ENCODE measurements around the gene ZNF527. TPM values are rescaled to one million over a fixed set of nuclear protein-coding genes. Genes with fewer than 3 reads are reported as not detected.

The ZNF527 gene
- total RNA-seq, 1 donor from 2014 or later = 8.6 TPM

DNA sequence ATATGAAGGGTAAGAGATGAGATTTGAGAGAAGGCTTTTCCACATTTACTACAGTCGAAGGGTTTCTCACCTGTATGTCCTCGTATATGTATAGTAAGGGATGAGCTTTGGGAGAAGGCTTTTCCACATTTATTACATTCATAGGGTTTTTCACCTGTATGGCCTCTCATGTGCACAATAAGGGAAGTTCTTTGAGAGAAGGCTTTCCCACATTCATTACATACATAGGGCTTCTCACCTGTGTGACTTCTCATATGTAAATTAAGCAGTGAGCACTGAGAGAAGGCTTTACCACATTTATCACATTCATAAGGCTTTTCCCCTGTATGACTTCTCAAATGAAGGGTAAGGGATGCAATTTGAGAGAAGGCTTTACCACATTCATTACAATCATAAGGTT is 41.8 kb downstream of the ZNF527 start:
- H3K9me3 ChIP-seq (ENCODE audit: low read depth) = peaks cover 51% of the 10 kb centered on the region
- Mint-ChIP-seq H3K4me3 (no peak overlapping the region), H3K27ac (no peak overlapping the region), H3K9me3 (peaks cover 80% of the 10 kb centered on the region), H3K36me3 (peaks cover 38% of the 10 kb centered on the region), H3K27me3 (ENCODE audit: insufficient read depth, low read depth) (peaks cover 1% of the 10 kb centered on the region), H3K4me1 (no peaks in the 10 kb centered on the region)
- no peak overlapping the region for H3K27ac ChIP-seq
- H4K20me1 ChIP-seq (ENCODE audit: low read depth) = no peaks in the 10 kb centered on the region
- H3K4me1 ChIP-seq = no peaks in the 10 kb centered on the region
- H2AFZ ChIP-seq (replicated peaks) = no peak overlapping the region
- H3K4me2 ChIP-seq = no peak overlapping the region
- no peak for TF ChIP-seq EZH2 (IDR thresholded peaks at IDR 0.05)
- no peak for TF ChIP-seq EZH2phosphoT487 (IDR thresholded peaks at IDR 0.05)
- TF ChIP-seq, protein P1, sequence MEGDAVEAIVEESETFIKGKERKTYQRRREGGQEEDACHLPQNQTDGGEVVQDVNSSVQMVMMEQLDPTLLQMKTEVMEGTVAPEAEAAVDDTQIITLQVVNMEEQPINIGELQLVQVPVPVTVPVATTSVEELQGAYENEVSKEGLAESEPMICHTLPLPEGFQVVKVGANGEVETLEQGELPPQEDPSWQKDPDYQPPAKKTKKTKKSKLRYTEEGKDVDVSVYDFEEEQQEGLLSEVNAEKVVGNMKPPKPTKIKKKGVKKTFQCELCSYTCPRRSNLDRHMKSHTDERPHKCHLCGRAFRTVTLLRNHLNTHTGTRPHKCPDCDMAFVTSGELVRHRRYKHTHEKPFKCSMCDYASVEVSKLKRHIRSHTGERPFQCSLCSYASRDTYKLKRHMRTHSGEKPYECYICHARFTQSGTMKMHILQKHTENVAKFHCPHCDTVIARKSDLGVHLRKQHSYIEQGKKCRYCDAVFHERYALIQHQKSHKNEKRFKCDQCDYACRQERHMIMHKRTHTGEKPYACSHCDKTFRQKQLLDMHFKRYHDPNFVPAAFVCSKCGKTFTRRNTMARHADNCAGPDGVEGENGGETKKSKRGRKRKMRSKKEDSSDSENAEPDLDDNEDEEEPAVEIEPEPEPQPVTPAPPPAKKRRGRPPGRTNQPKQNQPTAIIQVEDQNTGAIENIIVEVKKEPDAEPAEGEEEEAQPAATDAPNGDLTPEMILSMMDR (IDR thresholded peaks at IDR 0.05) = no peak
- H3K36me3 ChIP-seq = peaks cover 18% of the 10 kb centered on the region
- H3K9ac ChIP-seq = no peak overlapping the region
- H3F3A ChIP-seq (ENCODE audit: low read depth) = peaks cover 5% of the 10 kb centered on the region
- no peak overlapping the region for H3K4me3 ChIP-seq
- no peaks in the 10 kb centered on the region for H3K79me2 ChIP-seq (ENCODE audit: low read depth)
- H3K27me3 ChIP-seq = no peaks in the 10 kb centered on the region
- DNase-seq (ENCODE audit: low spot score) = no peak

DNA sequence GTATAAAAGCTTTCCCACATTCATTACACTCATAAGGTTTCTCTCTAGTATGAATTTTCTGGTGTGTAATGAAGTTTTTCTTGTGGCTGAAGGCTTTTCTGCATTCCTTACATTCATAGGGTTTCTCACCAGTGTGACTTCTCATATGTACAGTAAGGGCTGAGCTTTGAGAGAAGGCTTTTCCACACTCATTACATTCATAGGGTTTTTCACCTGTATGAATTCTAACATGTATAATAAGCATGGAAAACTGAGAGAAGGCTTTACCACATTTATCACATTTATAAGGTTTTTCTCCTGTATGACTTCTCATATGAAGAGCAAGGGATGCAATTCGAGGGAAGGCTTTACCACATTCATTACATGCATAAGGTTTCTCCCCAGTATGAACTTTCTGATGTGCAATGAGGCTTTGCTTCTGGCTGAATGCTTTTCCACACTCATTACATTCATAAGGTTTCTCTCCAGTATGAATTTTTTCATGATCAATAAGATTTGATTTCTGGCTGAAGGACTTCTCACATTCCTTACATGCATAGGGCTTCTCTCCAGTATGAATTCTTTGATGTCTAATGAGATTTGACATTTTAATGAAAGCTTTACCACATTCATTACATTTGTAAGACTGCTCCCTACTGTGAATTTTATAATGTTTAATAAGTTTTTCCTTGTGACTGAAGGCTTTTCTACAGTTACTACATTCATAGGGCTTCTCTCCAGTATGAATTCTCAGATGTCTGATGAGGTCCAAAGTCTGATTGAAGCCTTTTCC is 42.6 kb downstream of the ZNF527 start:
- Histone ChIP-seq H3K4me3 (no peak overlapping the region), H3K4me2 (no peak overlapping the region), H3K36me3 (peaks cover 18% of the 10 kb centered on the region), H3K27ac (no peak overlapping the region), H4K20me1 (ENCODE audit: low read depth) (no peaks in the 10 kb centered on the region), H3K9ac (no peak overlapping the region), H2AFZ (replicated peaks) (no peak overlapping the region), H3K9me3 (ENCODE audit: low read depth) (peaks cover 57% of the 10 kb centered on the region), H3K79me2 (ENCODE audit: low read depth) (no peaks in the 10 kb centered on the region), H3F3A (ENCODE audit: low read depth) (peaks cover 5% of the 10 kb centered on the region), H3K4me1 (no peaks in the 10 kb centered on the region), H3K27me3 (no peaks in the 10 kb centered on the region)
- Mint-ChIP-seq H3K36me3 (peaks cover 43% of the 10 kb centered on the region), H3K27ac (no peak overlapping the region), H3K27me3 (ENCODE audit: insufficient read depth, low read depth) (peaks cover 2% of the 10 kb centered on the region), H3K4me3 (no peak overlapping the region), H3K9me3 (peaks cover 79% of the 10 kb centered on the region), H3K4me1 (no peaks in the 10 kb centered on the region)
- no peak for DNase-seq (ENCODE audit: low spot score)
- TF ChIP-seq, protein P1 (IDR thresholded peaks at IDR 0.05) = no peak
- no peak for TF ChIP-seq EZH2 (IDR thresholded peaks at IDR 0.05)
- TF ChIP-seq EZH2phosphoT487 (IDR thresholded peaks at IDR 0.05) = no peak

Other genes with a start within 250 kb of the ZNF527 start
- 9.9 and 10.6 TPM in 2 replicates for gene ZNF585A, start 198.4 kb upstream of the ZNF527 start, total RNA-seq (ENCODE audit: low replicate concordance)
- 5.7 and 10.2 TPM in 2 replicates for gene ZNF585B, start 160.6 kb upstream of the ZNF527 start, total RNA-seq (ENCODE audit: low replicate concordance)
- 6.8 and 8.9 TPM in 2 replicates for gene ZNF383, start 152.9 kb upstream of the ZNF527 start, total RNA-seq (ENCODE audit: low replicate concordance)
- gene ZNF569, start 96.3 kb downstream of the ZNF527 start, total RNA-seq (ENCODE audit: low replicate concordance) = 27.3 and 31.6 TPM in 2 replicates
- gene ZNF570, start 98.3 kb downstream of the ZNF527 start, total RNA-seq (ENCODE audit: low replicate concordance) = 9.1 and 30.9 TPM in 2 replicates
- gene ZNF793, start 135.8 kb downstream of the ZNF527 start, total RNA-seq (ENCODE audit: low replicate concordance) = 13.5 and 17.3 TPM in 2 replicates
- gene ZNF571, start 223.7 kb downstream of the ZNF527 start, total RNA-seq (ENCODE audit: low replicate concordance) = 7.9 and 8.0 TPM in 2 replicates
- gene ZNF540, start 223.8 kb downstream of the ZNF527 start, total RNA-seq (ENCODE audit: low replicate concordance) = 0.11 and 0.40 TPM in 2 replicates